Measurements from ENCODE around the gene HIC1.

GRCh38 chr17:2110436-2110835, 55.5 kb downstream of the HIC1 start:
- TF ChIP-seq CTCF (conservative IDR thresholded peaks at IDR 0.05; ENCODE audit: low read depth, low read length) (no peak), EZH2 (IDR thresholded peaks at IDR 0.05; ENCODE audit: borderline replicate concordance, low read depth, low read length, poor library complexity, severe bottlenecking) (no peak)
